Right lobe of liver (tissue), 6 donors: Measurements from ENCODE around the gene TIAM2. TPM values are rescaled to one million over a fixed set of nuclear protein-coding genes. Genes with fewer than 3 reads are reported as not detected.
A peak's percentile ranks its signal among the peaks of the same experiment; 100 is the strongest.

Experiments
- ATAC-seq, 4 donors: fragments of 200-7000 bp; cut with Tn5 transposase; one replicate each; pipeline ENCODE4 v1.9.1; 2020; ENCODE audit warnings: mild to moderate bottlenecking in 4 of 4, moderate library complexity in 4 of 4
- DNase-seq, 3 donors: peaks; one replicate each; pipeline ENCODE4 v3.0.0-alpha.2; 2020
- H3K27ac ChIP-seq, 3 donors: fragments of 200-600 bp; one replicate each; pipeline ENCODE4 v1.8.0; 2022
- H3K27me3 ChIP-seq, 2 donors: fragments of 200-600 bp; one replicate each; pipeline ENCODE4 v1.8.0; 2022
- H3K36me3 ChIP-seq, 4 donors: fragments of 200-600 bp; sonication (generic) in 1 of 4; one replicate each; pipeline versions ENCODE4 v1.5.1 to v1.8.0; 2017 to 2022; ENCODE audit warnings: control low read depth in 1 of 4
- H3K4me1 ChIP-seq, 4 donors: fragments of 200-600 bp; sonication (generic) in 1 of 4; one replicate each; pipeline versions ENCODE4 v1.5.1 to v1.8.0; 2017 to 2022; ENCODE audit warnings: control low read depth in 1 of 4
- H3K4me3 ChIP-seq, 3 donors: fragments of 200-600 bp; one replicate each; pipeline ENCODE4 v1.8.0; 2022
- H3K9me3 ChIP-seq, 4 donors: fragments of 200-600 bp; sonication (generic) in 1 of 4; one replicate each; pipeline versions ENCODE4 v1.5.1 to v1.8.0; 2017 to 2022; ENCODE audit warnings: control low read depth in 1 of 4
- CTCF ChIP-seq, 4 donors: fragments of 200-600 bp in 3 of 4; fragments of 450-650 bp in 1 of 4; IDR thresholded peaks; one replicate each; pipeline versions ENCODE4 v1.5.1 to v1.8.0; 2016 to 2022; ENCODE audit warnings: antibody characterized with exemption in 4 of 4, mild to moderate bottlenecking in 2 of 4
- POLR2A ChIP-seq: fragments of 450-650 bp; IDR thresholded peaks from one replicate; pipeline ENCODE4 v1.6.1; 2017; ENCODE audit warnings: antibody characterized with exemption, mild to moderate bottlenecking
- WGBS: methylation state at CpG from one replicate; pipeline ENCODE4 v1.1.6; 2018; ENCODE audit warnings: low coverage, low lambda C conversion rate; ENCODE audit not compliant: insufficient coverage; ENCODE audit errors: missing lambda C conversion rate; 5-methylcytosine and 5-hydroxymethylcytosine counted together
- intact Hi-C, 2 donors: fragments of 100-400 bp; cut with DNase I; formaldehyde crosslinking; loops; one replicate each; pipeline versions ENCODE4 v1.11.2 to v1.14.1; 2022
- long read RNA-seq: library from polyadenylated mRNA; unstranded; transcript quantifications from one replicate; pipeline ENCODE4 v2.0.0, GENCODE V29; 2019
- total RNA-seq, 6 experiments: library from RNA; depleted of rRNA in 2 of 6; stranded (reverse); fragments of >200 nt in 2 of 6; fragmentation: NEBNext Ultra II Directional in 3 of 6; extraction: Animal tissue kit (Norgen Biotek cat#: 25700) in 3 of 6; gene quantifications; one replicate each; pipeline versions ENCODE4 v1.1.0 to v1.2.4, GENCODE V29; 2016 to 2023
- donor health status: DM: no; HTN: yes; CAD: no.
- donor health status: DM: no; HTN: no; CAD: no.
- donor health status: DM: no; HTN: no; CAD: no.
- donor health status: DM: no; HTN: yes; CAD: no.
- donor health status: DM: no; HTN: yes; CAD: no.

The TIAM2 gene
- total RNA-seq: 1 to 10 TPM; 1.3 to 4.4 (median 1.7) TPM
- long read RNA-seq, partial matches to known transcripts: 0 of 2 reads
- long read RNA-seq, other reads (novel, unspliced or antisense): 2 of 2 reads

- ATAC-seq (peak in 2 of 4 donors; percentile 34 to 61), DNase-seq (peak in 1 of 3 donors; percentile 45)
- no peak for TF ChIP-seq POLR2A
- H3K27me3 ChIP-seq: peaks cover 0 to 5% of the 10 kb centered on the region in 2 donors
- no peaks in the 10 kb centered on the region for H3K9me3 ChIP-seq
- H3K27ac ChIP-seq: no peak within 1 kb of the TSS
- WGBS: no CpG with 5 or more reads among the region's 102 CpGs
- intact Hi-C loops: no loop called here
- peaks cover 0 to 16% (median under 1%) of the 10 kb centered on the region in 4 donors for H3K4me1 ChIP-seq
- peak within 1 kb of the TSS; percentile 28 to 52 (median 29) for H3K4me3 ChIP-seq
- no peaks in the 10 kb centered on the region for H3K36me3 ChIP-seq
Observed at GRCh38 chr6:154995254-154996015, at the start of gene TIAM2. TSS of gene TIAM2 (plus strand) at chr6:154995315. CDS start at chr6:155129224, 133,909 bp downstream.

- ATAC-seq (no peak), DNase-seq (no peak)
- Histone ChIP-seq H3K27ac (no peak overlapping the region), H3K4me1 (no peaks in the 10 kb centered on the region), H3K36me3 (no peaks in the 10 kb centered on the region), H3K4me3 (no peak overlapping the region), H3K27me3 (no peaks in the 10 kb centered on the region), H3K9me3 (no peaks in the 10 kb centered on the region)
- no CpG with 5 or more reads among the region's 7 CpGs for WGBS
- TF ChIP-seq POLR2A (no peak), CTCF (IDR thresholded peaks at IDR 0.05) (no peak)
- intact Hi-C loops: no loop called here
Observed at GRCh38 chr6:154950979-154951344, 44.2 kb upstream of the TIAM2 start.

- Histone ChIP-seq H3K27ac (no peak overlapping the region), H3K36me3 (no peaks in the 10 kb centered on the region), H3K27me3 (no peaks in the 10 kb centered on the region), H3K4me3 (no peak overlapping the region), H3K4me1 (no peaks in the 10 kb centered on the region), H3K9me3 (no peaks in the 10 kb centered on the region)
- TF ChIP-seq CTCF (IDR thresholded peaks at IDR 0.05) (no peak), POLR2A (no peak)
- ATAC-seq (no peak), DNase-seq (no peak)
- WGBS: 51% methylated on average over 8 of the region's 10 CpGs
- intact Hi-C loops: no loop called here
Observed at GRCh38 chr6:154951345-154952200, 43.5 kb upstream of the TIAM2 start.

GRCh38 chr6:154953644-154954043 is 41.5 kb upstream of the TIAM2 start:
- 89% methylated on average over 10 of the region's 11 CpGs for WGBS
- TF ChIP-seq CTCF (IDR thresholded peaks at IDR 0.05) (no peak), POLR2A (no peak)
- H3K27me3 ChIP-seq: no peaks in the 10 kb centered on the region
- no peak for ATAC-seq
- H3K4me3 ChIP-seq: no peak overlapping the region
- no peaks in the 10 kb centered on the region for H3K36me3 ChIP-seq
- H3K4me1 ChIP-seq: no peaks in the 10 kb centered on the region
- no peak overlapping the region for H3K27ac ChIP-seq
- H3K9me3 ChIP-seq: no peaks in the 10 kb centered on the region
- intact Hi-C loops: no loop called here
- DNase-seq: no peak

GRCh38 chr6:154954347-154954746 is 40.8 kb upstream of the TIAM2 start:
- H3K27me3 ChIP-seq: no peaks in the 10 kb centered on the region
- H3K27ac ChIP-seq: no peak overlapping the region
- no peaks in the 10 kb centered on the region for H3K9me3 ChIP-seq
- 95% methylated on average over 3 of the region's 4 CpGs for WGBS
- H3K36me3 ChIP-seq: no peaks in the 10 kb centered on the region
- no peaks in the 10 kb centered on the region for H3K4me1 ChIP-seq
- DNase-seq (no peak), ATAC-seq (no peak)
- intact Hi-C loops: no loop called here
- no peak overlapping the region for H3K4me3 ChIP-seq
- TF ChIP-seq POLR2A (no peak), CTCF (IDR thresholded peaks at IDR 0.05) (no peak)
